Mesenteric fat pad (tissue), 1 donor: ENCODE measurements around the gene ZCCHC7. TPM values are rescaled to one million over a fixed set of nuclear protein-coding genes. Genes with fewer than 3 reads are reported as not detected.
"Not testable (repeated sequence)": the region's sequence is repeated elsewhere in the genome, so short reads cannot be mapped to it uniquely, and the experiment has no call there.

Source experiments
- DNase-seq: peaks from one replicate; pipeline ENCODE4 v3.0.0-alpha.2; 2020; ENCODE audit warnings: low spot score
- total RNA-seq: library from RNA; stranded (reverse); fragmentation: NEBNext Ultra II Directional; extraction: Animal tissue kit (Norgen Biotek cat#: 25700); gene quantifications from one replicate; pipeline ENCODE4 v1.2.1, GENCODE V29; 2021
- donor health status: DM: yes; HTN: yes; CAD: no.

ZCCHC7 gene
- total RNA-seq, 1 donor from 2014 or later, result 19.4 TPM

GRCh38 chr9:37203456-37203855 is 83.1 kb downstream of the ZCCHC7 start:
- DNase-seq, result not testable (repeated sequence)

DNA sequence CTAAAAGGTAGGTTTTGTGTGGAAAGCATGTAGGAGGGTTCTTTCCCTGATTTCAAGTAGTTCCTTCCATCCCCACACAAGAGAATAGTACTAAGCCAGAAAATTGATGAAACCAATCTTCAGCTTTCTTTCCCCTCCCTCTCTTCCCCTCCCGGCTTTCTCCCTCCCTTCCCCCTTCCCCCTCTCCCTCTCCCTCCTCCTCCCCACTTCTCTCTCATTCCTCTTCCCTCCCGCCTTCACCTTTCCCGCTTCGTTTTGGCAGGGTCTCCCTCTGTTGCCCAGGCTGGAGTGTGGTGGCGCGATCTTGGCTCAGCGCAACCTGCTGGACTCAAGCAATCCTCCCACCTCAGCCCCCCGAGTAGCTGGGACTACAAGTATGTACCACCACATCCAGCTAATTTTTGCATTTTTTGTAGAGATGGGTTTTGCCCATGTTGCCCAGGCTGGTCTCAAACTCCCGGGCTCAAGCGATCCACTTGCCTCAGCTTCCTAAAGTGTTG is 85.8 kb downstream of the ZCCHC7 start:
- no peak for DNase-seq

GRCh38 chr9:37209431-37210386 is 89.3 kb downstream of the ZCCHC7 start:
- DNase-seq, result no peak

DNA sequence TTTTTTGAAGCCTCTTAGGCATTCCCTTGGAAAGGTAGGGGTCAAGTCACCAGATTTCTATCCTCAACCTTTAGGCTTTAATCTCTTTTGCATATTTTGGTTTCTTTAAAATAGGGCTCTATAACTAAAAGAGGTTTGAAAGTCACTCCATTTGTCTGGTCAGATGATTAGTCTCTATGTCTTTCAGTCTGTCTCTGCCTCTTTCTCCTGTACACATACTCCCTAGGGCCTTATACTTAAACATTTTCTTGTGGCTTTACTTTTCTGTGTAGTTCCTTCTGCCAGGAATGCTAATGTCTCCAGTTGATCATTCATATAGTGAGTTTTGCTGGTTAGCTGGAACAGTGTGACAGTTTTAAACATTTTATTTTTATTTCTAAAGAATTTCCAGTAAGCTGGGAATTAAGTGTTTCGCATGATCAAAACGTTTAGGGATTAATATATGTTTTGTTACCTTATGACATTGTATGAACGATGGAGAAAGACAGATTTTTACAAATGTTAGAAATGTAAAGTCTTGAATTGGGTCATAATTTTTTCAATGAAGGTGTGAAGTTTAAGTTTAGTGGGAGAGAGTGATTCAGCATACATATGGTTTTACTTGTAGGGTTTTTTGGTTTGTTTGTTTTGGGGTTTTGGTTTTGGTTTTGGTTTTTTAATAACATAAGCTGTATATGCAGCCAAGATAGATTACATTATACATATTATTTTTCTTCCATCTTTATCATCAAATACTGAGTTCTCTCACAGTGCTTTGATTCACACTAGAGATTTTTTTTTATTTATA is 90.6 kb downstream of the ZCCHC7 start:
- DNase-seq, result no peak

DNA sequence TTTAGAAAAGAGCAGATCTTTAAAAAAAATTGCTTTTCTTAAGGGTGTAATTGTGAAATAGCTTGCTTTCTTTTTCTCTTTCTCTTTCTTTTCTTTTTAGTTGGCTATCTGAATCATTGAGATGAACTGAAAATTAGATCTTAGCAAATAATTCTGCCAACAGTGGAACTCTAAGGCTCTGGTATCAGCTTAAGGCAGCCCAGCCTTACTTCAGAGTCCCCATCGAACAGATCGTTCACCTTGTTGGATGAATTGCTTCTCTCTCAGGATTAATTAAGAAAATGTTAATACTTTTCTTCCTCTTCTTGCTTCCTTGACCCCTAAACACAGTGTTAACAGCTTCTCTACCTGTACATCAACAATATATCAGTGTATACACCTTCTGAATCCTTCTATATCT is 92.1 kb downstream of the ZCCHC7 start:
- no peak for DNase-seq

DNA sequence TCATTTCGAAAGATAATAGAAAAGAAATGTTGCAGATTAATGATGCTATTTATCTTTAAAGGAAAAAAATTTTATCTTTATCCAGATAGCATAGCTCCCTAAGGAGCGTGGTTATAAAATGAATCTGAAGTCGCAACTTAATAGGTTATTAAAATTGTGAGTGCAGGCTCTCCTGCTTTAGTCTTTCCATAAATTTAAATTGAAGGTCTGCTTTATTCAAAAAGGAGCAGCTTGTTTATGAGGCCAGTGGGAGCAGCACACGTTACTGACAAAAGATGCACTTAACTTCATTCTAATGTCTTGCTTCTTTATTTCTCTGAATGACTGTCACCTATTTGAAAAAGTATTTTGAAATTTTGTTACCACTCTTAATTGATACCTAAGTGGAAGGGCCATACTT is 95.0 kb downstream of the ZCCHC7 start:
- no peak for DNase-seq

DNA sequence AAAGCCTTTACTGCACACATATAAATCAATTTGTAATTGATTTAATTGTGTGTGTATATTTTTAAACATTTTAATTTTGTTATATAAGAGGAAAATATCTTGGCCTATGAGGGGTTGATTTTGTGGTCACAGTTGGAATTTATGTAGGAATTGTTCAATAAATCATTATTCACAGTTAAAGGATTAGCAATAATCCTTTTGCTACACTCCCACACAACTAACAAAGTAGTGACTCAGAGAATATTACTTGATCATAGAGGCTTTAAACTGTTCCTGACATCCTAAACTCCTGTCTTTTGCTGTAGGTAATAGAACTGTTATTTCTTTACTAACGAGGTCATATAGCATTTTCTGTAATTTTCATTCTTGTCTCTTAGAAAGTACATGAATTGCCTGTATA is 95.5 kb downstream of the ZCCHC7 start:
- DNase-seq, result no peak

GRCh38 chr9:37217161-37217560 is 96.8 kb downstream of the ZCCHC7 start:
- no peak for DNase-seq

- DNase-seq, result no peak
Observed at GRCh38 chr9:37218800-37219425, 98.5 kb downstream of the ZCCHC7 start.

DNA sequence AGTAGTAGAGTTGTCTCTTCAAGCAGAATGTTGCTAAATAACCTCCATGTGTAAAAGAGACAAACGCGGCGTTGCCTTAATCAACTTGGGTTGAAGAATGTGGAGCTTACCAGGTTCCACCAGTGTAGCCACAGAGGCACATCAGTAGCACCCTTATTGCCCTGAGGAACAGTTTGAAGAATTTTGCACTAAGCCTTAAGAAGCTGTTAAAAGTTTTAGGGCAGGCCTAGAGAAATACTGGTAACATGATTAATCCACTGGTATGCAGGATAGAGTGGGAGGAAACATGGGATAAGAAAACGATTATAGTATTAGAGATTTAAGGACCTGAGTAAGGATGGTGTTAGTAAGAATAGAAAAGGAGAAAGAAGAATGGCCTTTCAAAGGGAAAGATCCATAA is 100.6 kb downstream of the ZCCHC7 start:
- DNase-seq, result no peak

GRCh38 chr9:37221489-37222106 is 101.2 kb downstream of the ZCCHC7 start:
- DNase-seq, result no peak

DNA sequence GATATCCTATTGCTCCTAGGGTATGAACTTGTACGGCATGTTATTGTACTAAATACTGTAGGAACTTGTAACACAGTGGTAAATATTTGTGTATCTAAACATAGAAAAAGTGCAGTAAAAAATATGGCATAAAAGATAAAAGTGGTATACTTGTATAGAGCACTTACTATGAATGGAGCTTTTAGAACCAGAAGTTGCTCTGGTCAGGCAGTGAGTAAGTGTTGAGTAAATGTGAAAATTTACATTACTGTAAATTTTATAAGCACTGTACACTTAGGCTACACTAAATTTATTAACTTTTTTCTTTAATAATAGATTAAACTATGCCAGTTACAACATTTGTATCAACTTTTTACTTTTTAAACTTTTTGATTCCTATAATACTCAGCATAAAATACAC is 109.1 kb downstream of the ZCCHC7 start:
- no peak for DNase-seq

DNA sequence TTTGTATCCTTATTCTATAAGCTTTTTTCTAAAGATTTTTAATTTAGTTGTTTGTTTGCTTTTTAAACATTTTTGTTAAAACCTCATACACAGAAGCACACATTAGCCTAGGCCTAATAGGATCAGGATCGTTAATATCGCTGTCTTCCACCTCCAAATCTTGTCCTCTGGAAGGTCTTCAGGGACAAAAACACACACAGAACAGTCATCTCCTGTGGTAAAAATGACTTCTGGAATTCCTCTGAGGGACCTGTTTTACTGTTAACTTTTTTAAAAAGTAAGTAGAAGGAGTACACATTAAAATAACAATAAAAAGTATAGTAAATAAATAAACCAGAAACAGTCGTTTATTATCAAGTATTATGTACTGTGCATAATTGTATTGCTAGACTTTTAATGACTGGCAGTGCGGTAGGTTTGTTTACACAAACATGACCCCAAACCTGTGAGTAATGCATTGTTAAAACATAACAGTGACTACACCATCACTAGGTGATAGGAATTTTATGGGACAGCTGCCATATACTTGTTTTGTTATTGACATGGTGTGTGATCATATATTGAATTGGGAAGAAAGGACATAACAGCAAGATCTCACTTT is 109.6 kb downstream of the ZCCHC7 start:
- DNase-seq, result no peak

DNA sequence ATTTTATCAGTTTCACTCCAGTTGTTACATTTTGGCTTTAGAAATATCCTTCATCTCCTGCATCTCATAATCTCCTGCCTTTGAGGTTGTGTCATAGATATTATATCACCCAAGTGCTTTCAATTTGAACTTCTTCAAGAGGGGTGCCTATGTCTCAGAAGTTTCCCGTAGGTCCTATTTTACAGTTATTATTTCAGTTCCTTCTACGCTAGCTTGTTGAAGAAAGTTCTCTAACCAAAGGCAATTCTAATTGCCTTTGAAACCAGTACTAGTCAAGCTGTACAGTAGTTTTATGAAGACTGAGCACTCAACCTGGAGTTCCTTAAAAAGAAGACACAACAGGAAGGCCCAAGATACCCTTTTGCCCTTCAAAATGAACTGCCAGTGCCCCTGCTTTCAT is 116.4 kb downstream of the ZCCHC7 start:
- DNase-seq, result no peak

GRCh38 chr9:37238122-37238521 is 117.7 kb downstream of the ZCCHC7 start:
- no peak for DNase-seq

- DNase-seq, result no peak
Observed at GRCh38 chr9:37239224-37239859, 119.0 kb downstream of the ZCCHC7 start.

DNA sequence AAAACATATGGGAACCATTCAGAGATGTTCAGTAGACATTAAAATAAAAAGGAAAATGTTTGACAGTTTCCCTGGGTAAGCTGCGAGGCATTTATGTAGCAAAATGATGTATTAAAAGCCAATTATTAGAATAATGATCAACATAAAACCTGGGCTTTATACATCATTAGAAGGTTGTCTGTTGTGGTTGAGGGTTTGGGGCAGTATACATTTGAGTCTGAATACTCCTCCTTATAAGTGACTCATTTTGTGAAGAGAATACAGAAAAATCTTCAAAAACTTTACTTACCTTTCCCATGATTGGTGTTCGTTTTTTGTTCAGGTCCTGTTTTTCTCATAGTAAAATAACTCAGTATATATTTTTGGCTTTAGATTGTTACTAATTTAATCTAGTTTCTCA is 119.5 kb downstream of the ZCCHC7 start:
- no peak for DNase-seq

DNA sequence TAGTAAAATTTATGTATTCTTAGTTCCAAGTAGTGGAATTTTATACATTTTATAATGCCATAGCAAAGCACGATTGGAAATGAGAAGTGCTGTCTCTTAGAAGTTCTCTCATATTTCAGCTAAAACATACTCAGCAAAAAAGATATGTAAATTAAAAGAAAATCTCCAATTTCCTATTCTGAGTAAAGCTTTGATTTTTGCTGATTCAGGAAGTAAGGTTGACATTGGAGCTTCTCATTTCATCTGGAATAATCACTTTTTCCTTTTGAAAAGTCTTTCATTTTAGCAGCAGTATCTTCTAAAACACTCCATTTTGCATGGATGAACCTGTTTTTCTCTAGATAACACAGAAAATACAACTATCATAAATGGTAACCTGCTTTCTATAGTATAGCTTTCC is 121.0 kb downstream of the ZCCHC7 start:
- DNase-seq, result no peak

DNA sequence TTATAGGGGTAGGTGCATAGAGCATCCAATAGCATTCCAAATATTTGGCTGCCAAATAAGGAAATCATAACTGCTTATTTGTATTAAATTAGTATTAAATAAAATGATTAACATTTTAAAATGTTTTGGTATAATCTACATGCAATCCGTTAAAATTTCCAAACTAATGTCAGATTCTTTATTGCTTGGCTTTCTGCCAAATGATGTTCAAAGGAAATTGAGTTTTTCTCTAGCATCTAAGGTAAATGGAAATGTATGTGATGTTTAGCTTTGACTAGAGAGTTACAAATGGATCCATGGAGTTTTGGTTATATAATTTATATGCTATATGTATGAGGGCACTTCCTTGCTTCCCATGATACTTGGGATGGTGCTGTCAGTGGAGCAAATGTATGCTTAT is 121.7 kb downstream of the ZCCHC7 start:
- no peak for DNase-seq

- DNase-seq, result no peak
Observed at GRCh38 chr9:37243588-37244345, 123.4 kb downstream of the ZCCHC7 start.
